GM12872 (cell line): ENCODE data around the gene GRM2.

Source experiments
- CTCF ChIP-seq: IDR thresholded peaks from 3 replicates; pipeline ENCODE4 v1.5.1; 2011; ENCODE audit warnings: low read depth, mild to moderate bottlenecking, low read length, moderate library complexity; ENCODE audit not compliant: insufficient read depth

Gene GRM2

GRCh38 chr3:51702156-51702555, 4.7 kb upstream of the GRM2 start:
- TF ChIP-seq CTCF, result no peak

- no peak for TF ChIP-seq CTCF
Observed at GRCh38 chr3:51703068-51703760, 3.7 kb upstream of the GRM2 start.

GRCh38 chr3:51703761-51704510, 2.9 kb upstream of the GRM2 start:
- TF ChIP-seq CTCF, result no peak

GRCh38 chr3:51704511-51704950, 2.3 kb upstream of the GRM2 start:
- TF ChIP-seq CTCF, result no peak

- TF ChIP-seq CTCF, result no peak
Observed at GRCh38 chr3:51705276-51706020, 1.4 kb upstream of the GRM2 start.

GRCh38 chr3:51706021-51706485, 815 bp upstream of the GRM2 start:
- TF ChIP-seq CTCF, result no peak

- no peak for TF ChIP-seq CTCF
Observed at GRCh38 chr3:51708216-51708845, 1.5 kb downstream of the GRM2 start.
